Esophagus muscularis mucosa (tissue), 4 donors: ENCODE measurements around the gene PSMA4. TPM values are rescaled to one million over a fixed set of nuclear protein-coding genes. Genes with fewer than 3 reads are reported as not detected.
"Not testable (repeated sequence)": the region's sequence is repeated elsewhere in the genome, so short reads cannot be mapped to it uniquely, and the experiment has no call there.

Source experiments
- DNase-seq: peaks from one replicate; pipeline ENCODE4 v3.0.0-alpha.2; 2017; ENCODE audit errors: extremely low spot score
- H3K27ac ChIP-seq, 4 donors: fragments of 200-600 bp; sonication (generic); replicated peaks in 1 of 4; 1 replicate in 3 of 4; 2 replicates in 1 of 4; pipeline ENCODE4 v1.5.1; 2016 to 2019; ENCODE audit warnings: mild to moderate bottlenecking in 1 of 4
- H3K27me3 ChIP-seq, 4 donors: fragments of 200-600 bp; sonication (generic); one replicate each; pipeline versions ENCODE4 v1.5.1 to v1.6.0; 2016 to 2019
- H3K36me3 ChIP-seq, 4 donors: fragments of 200-600 bp; sonication (generic); one replicate each; pipeline ENCODE4 v1.5.1; 2016 to 2019
- H3K4me1 ChIP-seq, 4 donors: fragments of 200-600 bp; sonication (generic); one replicate each; pipeline ENCODE4 v1.5.1; 2016 to 2019
- H3K4me3 ChIP-seq, 4 donors: fragments of 200-600 bp; sonication (generic); 1 replicate in 2 of 4; 2 replicates in 2 of 4; pipeline ENCODE4 v1.5.1; 2016 to 2019; ENCODE audit warnings: mild to moderate bottlenecking in 4 of 4, moderate library complexity in 1 of 4
- H3K9me3 ChIP-seq, 4 donors: fragments of 200-600 bp; sonication (generic); 1 replicate in 3 of 4; 2 replicates in 1 of 4; pipeline ENCODE4 v1.5.1; 2016 to 2019
- EP300 ChIP-seq: sonication (generic); formaldehyde crosslinking; IDR thresholded peaks from one replicate; pipeline ENCODE4 v1.6.1; 2017; ENCODE audit warnings: antibody characterized with exemption
- POLR2A ChIP-seq: fragments of 450-650 bp; IDR thresholded peaks from one replicate; pipeline ENCODE4 v1.6.1; 2017; ENCODE audit warnings: antibody characterized with exemption, moderate library complexity, mild to moderate bottlenecking, low read depth
- POLR2AphosphoS5 ChIP-seq, 2 donors: sonication (generic); formaldehyde crosslinking; IDR thresholded peaks; one replicate each; pipeline ENCODE4 v1.6.1; 2017; ENCODE audit warnings: antibody characterized with exemption in 2 of 2
- WGBS: methylation state at CpG from one replicate; pipeline ENCODE4 v1.1.5; 2018; 5-methylcytosine and 5-hydroxymethylcytosine counted together
- intact Hi-C: fragments of 100-400 bp; cut with DNase I; formaldehyde crosslinking; loops from one replicate; pipeline ENCODE4 v1.15.1; 2023
- total RNA-seq, 4 donors: library from RNA; depleted of rRNA; stranded (reverse); fragments of >200 nt; gene quantifications; one replicate each; pipeline versions ENCODE4 v1.1.0 to v1.2.1, GENCODE V29; 2016
- TF ChIP-seq, protein P1 (sequence below), 3 experiments: fragments of 200-600 bp in 2 of 3; fragments of 450-650 bp in 1 of 3; sonication (generic) in 2 of 3; IDR thresholded peaks; one replicate each; pipeline ENCODE4 v1.5.1; 2017 to 2019; ENCODE audit warnings: antibody characterized with exemption in 3 of 3, mild to moderate bottlenecking in 2 of 3, moderate library complexity in 1 of 3

The PSMA4 gene
- total RNA-seq, 4 donors from 2014 or later, result 103 to 135 (median 117) TPM

DNA sequence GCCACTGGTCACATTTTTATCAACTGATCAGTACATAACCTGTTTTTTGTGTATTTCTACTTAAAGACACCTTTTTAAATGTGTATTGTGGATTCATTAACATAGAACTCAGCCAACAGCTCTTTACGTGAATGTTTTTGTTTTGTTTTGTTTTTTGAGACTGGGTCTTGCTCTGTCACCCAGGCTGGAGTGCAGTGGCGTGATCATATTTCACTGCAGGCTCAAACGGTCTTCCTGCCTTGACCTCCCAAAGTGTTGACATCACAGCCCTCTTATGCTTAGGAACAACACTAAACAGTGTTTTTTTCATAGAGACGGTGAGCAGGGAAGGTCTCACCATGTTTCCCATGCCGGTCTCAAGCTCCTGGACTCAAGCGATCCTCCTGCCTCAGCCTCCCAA, 9.9 kb downstream of the PSMA4 start:
- no peak for TF ChIP-seq EP300
- TF ChIP-seq, protein P1, sequence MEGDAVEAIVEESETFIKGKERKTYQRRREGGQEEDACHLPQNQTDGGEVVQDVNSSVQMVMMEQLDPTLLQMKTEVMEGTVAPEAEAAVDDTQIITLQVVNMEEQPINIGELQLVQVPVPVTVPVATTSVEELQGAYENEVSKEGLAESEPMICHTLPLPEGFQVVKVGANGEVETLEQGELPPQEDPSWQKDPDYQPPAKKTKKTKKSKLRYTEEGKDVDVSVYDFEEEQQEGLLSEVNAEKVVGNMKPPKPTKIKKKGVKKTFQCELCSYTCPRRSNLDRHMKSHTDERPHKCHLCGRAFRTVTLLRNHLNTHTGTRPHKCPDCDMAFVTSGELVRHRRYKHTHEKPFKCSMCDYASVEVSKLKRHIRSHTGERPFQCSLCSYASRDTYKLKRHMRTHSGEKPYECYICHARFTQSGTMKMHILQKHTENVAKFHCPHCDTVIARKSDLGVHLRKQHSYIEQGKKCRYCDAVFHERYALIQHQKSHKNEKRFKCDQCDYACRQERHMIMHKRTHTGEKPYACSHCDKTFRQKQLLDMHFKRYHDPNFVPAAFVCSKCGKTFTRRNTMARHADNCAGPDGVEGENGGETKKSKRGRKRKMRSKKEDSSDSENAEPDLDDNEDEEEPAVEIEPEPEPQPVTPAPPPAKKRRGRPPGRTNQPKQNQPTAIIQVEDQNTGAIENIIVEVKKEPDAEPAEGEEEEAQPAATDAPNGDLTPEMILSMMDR (IDR thresholded peaks at IDR 0.05), result no peak
- TF ChIP-seq POLR2AphosphoS5 (IDR thresholded peaks at IDR 0.05), result no peak
- TF ChIP-seq POLR2A, result no peak
- Histone ChIP-seq H3K36me3 (peaks cover 48 to 63% (median 61%) of the 10 kb centered on the region in 4 donors), H3K27ac (no peak overlapping the region), H3K27me3 (no peaks in the 10 kb centered on the region), H3K4me1 (no peaks in the 10 kb centered on the region), H3K4me3 (no peak overlapping the region), H3K9me3 (no peaks in the 10 kb centered on the region)
- no peak for DNase-seq
- intact Hi-C loops, result no loop called here
- 79% methylated on average over 6 of the region's 6 CpGs for WGBS

DNA sequence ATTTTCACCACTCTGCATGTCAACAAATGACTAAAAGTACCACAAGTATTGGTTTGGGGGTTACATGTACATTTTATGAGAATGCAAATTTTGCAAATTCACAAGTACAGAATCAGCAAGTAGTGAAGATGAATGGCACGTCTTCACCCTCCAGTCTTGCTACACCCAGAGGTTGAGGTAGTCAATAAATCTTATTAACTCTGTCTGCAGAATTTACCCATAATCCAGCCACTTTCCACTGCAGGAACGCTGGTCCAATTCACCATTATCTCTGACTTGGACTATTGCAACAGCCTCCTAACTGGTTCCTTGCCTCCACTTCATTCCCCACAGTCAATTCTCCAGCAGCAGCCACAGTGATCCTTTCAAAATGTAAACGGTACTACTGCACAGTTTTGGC, 10.6 kb downstream of the PSMA4 start:
- TF ChIP-seq, protein P1 (IDR thresholded peaks at IDR 0.05), result no peak
- TF ChIP-seq POLR2A (no peak), EP300 (no peak), POLR2AphosphoS5 (IDR thresholded peaks at IDR 0.05) (no peak)
- no peaks in the 10 kb centered on the region for H3K27me3 ChIP-seq
- no peak for DNase-seq
- peaks cover 41 to 57% (median 55%) of the 10 kb centered on the region in 4 donors for H3K36me3 ChIP-seq
- no peak overlapping the region for H3K27ac ChIP-seq
- H3K9me3 ChIP-seq, result no peaks in the 10 kb centered on the region
- intact Hi-C loops, result no loop called here
- 66% methylated on average over 3 of the region's 3 CpGs for WGBS
- no peaks in the 10 kb centered on the region for H3K4me1 ChIP-seq
- no peak overlapping the region for H3K4me3 ChIP-seq

DNA sequence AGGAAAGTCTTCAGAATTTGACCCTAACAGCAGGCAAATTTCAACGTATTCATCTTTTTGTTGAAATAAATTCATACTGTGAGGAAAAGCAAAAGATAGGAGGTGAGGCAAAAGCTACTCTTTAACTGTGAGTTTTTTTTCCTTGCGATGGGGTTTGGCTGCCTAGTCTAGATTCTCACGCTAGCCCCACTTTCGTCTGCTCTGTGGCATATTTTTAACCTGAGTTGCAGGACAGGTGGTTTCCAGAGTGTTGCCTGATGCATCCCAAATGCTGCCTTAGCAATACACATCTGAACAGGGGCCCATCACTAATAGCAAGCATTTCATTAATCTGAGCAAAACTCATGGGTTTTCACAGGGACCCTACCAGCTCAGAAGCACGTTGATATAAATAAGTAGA, 11.7 kb downstream of the PSMA4 start:
- TF ChIP-seq POLR2AphosphoS5 (IDR thresholded peaks at IDR 0.05) (no peak), POLR2A (no peak), EP300 (no peak)
- TF ChIP-seq, protein P1 (IDR thresholded peaks at IDR 0.05), result no peak
- Histone ChIP-seq H3K27me3 (no peaks in the 10 kb centered on the region), H3K4me3 (no peak overlapping the region), H3K36me3 (peaks cover 31 to 46% (median 44%) of the 10 kb centered on the region in 4 donors), H3K9me3 (no peaks in the 10 kb centered on the region), H3K4me1 (no peaks in the 10 kb centered on the region), H3K27ac (no peak overlapping the region)
- no peak for DNase-seq
- intact Hi-C loops, result no loop called here
- WGBS, result 67% methylated on average over 5 of the region's 5 CpGs

DNA sequence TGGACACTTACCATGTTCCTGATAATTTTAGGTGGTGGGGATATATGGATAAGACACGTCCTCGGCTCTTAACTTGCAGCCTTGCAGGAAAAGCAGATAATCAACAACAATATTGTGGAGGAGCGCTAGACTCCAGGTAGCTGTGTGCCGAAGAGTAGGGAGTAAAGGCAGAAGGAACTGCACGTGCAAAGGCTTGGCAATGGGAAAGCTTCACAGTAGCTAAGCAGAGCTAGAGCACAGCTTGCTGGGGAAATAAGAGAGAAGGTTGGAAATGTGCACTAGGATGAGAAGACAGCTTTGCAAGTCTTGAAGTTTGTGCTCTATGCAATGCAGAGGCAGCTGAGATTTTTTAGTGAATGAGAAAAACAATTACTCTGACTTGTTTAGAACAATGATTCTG, 12.4 kb downstream of the PSMA4 start:
- H3K36me3 ChIP-seq, result peaks cover 24 to 39% (median 37%) of the 10 kb centered on the region in 4 donors
- 69% methylated on average over 5 of the region's 5 CpGs for WGBS
- intact Hi-C loops, result no loop called here

DNA sequence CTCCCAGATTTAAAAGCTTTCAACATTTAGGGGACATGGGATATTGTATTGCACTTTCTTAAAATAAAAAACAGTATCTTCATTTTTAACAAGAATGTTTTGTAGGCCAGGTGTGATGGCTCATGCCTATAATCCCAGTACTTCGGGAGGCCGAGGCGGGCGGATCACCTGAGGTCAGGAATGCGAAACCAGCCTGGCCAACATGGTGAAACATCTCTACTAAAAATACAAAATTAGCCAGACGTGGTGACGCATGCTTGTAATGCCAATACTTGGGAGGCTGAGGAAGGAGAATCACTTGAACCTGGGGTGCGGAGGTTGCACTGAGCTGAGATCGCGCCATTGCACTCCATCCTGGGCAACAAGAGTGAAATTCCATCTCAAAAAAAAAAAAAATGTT, 20.0 kb downstream of the PSMA4 start:
- intact Hi-C loops, H3K27ac ChIP-seq, H3K27me3 ChIP-seq, DNase-seq, H3K4me3 ChIP-seq, H3K36me3 ChIP-seq, H3K9me3 ChIP-seq, H3K4me1 ChIP-seq: not testable (repeated sequence)
- WGBS, result 92% methylated on average over 10 of the region's 10 CpGs

More for the DNA sequence above, 12.4 kb downstream of the PSMA4 start:
- H3K27me3 ChIP-seq, result no peaks in the 10 kb centered on the region
- H3K9me3 ChIP-seq, result no peaks in the 10 kb centered on the region
- no peaks in the 10 kb centered on the region for H3K4me1 ChIP-seq
- H3K27ac ChIP-seq, result no peak overlapping the region
- no peak for DNase-seq
- TF ChIP-seq POLR2AphosphoS5 (IDR thresholded peaks at IDR 0.05) (no peak), EP300 (no peak), POLR2A (no peak)
- TF ChIP-seq, protein P1 (IDR thresholded peaks at IDR 0.05), result no peak
- H3K4me3 ChIP-seq, result no peak overlapping the region
